NT2/D1 (cell line): ENCODE measurements around the gene SPIC.

Experiments used
- SUZ12 ChIP-seq: IDR thresholded peaks from 2 replicates; pipeline ENCODE4 v1.6.1; 2011; ENCODE audit not compliant: insufficient read length, insufficient read depth; ENCODE audit errors: extremely low read depth
- YY1 ChIP-seq: IDR thresholded peaks from 2 replicates; pipeline ENCODE4 v1.6.1; 2011; ENCODE audit not compliant: insufficient read length, insufficient read depth
- ZNF274 ChIP-seq: IDR thresholded peaks from 2 replicates; pipeline ENCODE4 v1.6.1; 2011; ENCODE audit warnings: mild to moderate bottlenecking, low read depth, low read length

- TF ChIP-seq ZNF274 (no peak), YY1 (no peak), SUZ12 (no peak)
Observed at GRCh38 chr12:101470939-101471338, 4.2 kb upstream of the SPIC start.
